Fibroblast of lung (primary cell): ENCODE measurements around the gene SMDT1. TPM values are rescaled to one million over a fixed set of nuclear protein-coding genes. Genes with fewer than 3 reads are reported as not detected.

Experiments used
- DNase-seq, 2 donors: peaks; one replicate each; pipeline versions ENCODE4 v3.0.0 to v3.0.0-alpha.2; 2010; ENCODE audit warnings: low read depth in 2 of 2
- H2AFZ ChIP-seq: 2 replicates; pipeline ENCODE4 v1.5.1; 2012; ENCODE audit warnings: low read length, control low read depth, inconsistent platforms
- H3K27ac ChIP-seq: 2 replicates; pipeline ENCODE4 v1.5.1; 2011; ENCODE audit warnings: low read length, control low read depth; ENCODE audit not compliant: insufficient read depth
- H3K27me3 ChIP-seq: 2 replicates; pipeline ENCODE4 v1.5.1; 2011; ENCODE audit warnings: mild to moderate bottlenecking, low read length; ENCODE audit not compliant: control insufficient read depth, insufficient read depth
- H3K36me3 ChIP-seq: 2 replicates; pipeline ENCODE4 v1.5.1; 2011; ENCODE audit warnings: low read length; ENCODE audit not compliant: control insufficient read depth, insufficient read depth
- H3K4me1 ChIP-seq: 2 replicates; pipeline ENCODE4 v1.5.1; 2011; ENCODE audit warnings: low read length; ENCODE audit not compliant: control insufficient read depth, insufficient read depth; ENCODE audit errors: extremely low read depth
- H3K4me2 ChIP-seq: 2 replicates; pipeline ENCODE4 v1.5.1; 2011; ENCODE audit warnings: low read length, control low read depth; ENCODE audit not compliant: insufficient read depth; ENCODE audit errors: extremely low read depth
- H3K4me3 ChIP-seq, 4 experiments: fragments of 200-600 bp in 1 of 4; sonication (generic) in 1 of 4; replicated peaks in 1 of 4; 2 replicates each; pipeline ENCODE4 v1.5.1; 2011 to 2016; ENCODE audit warnings: low read length in 4 of 4, low read depth in 3 of 4, mild to moderate bottlenecking in 3 of 4, control low read depth in 2 of 4, inconsistent platforms in 1 of 4, mixed read lengths in 1 of 4; ENCODE audit not compliant: insufficient read depth in 1 of 4; ENCODE audit errors: control extremely low read depth in 1 of 4
- H3K79me2 ChIP-seq: 2 replicates; pipeline ENCODE4 v1.5.1; 2012; ENCODE audit warnings: mild to moderate bottlenecking, low read length, inconsistent platforms; ENCODE audit not compliant: control insufficient read depth, insufficient read depth
- H3K9ac ChIP-seq: 2 replicates; pipeline ENCODE4 v1.5.1; 2011; ENCODE audit warnings: mild to moderate bottlenecking, low read length, control low read depth; ENCODE audit not compliant: insufficient read depth
- H3K9me3 ChIP-seq: 2 replicates; pipeline ENCODE4 v1.5.1; 2012; ENCODE audit warnings: low read depth, low read length; ENCODE audit not compliant: control insufficient read depth, insufficient read depth
- H4K20me1 ChIP-seq: 2 replicates; pipeline ENCODE4 v1.5.1; 2011; ENCODE audit warnings: low read length; ENCODE audit not compliant: control insufficient read depth, insufficient read depth; ENCODE audit errors: extremely low read depth
- EZH2 ChIP-seq: IDR thresholded peaks from 2 replicates; pipeline ENCODE4 v1.5.1; 2012; ENCODE audit warnings: low read length, control low read depth, mild to moderate bottlenecking; ENCODE audit errors: missing control alignments
- polyA plus RNA-seq, 2 donors: library from polyadenylated mRNA; depleted of rRNA in 1 of 2; stranded (reverse) in 1 of 2; unstranded in 1 of 2; fragments of >200 nt; gene quantifications; 2 replicates each; pipeline ENCODE4 v1.2.1, GENCODE V29; 2011 to 2012; ENCODE audit warnings: missing spikeins in 1 of 2
- total RNA-seq: library from RNA; depleted of rRNA; stranded (reverse); fragments of >200 nt; gene quantifications from 2 replicates; pipeline ENCODE4 v1.2.1, GENCODE V29; 2014
- TF ChIP-seq, protein P1 (sequence below), 2 donors: IDR thresholded peaks in 1 of 2; conservative IDR thresholded peaks in 1 of 2; 1 replicate in 1 of 2; 2 replicates in 1 of 2; pipeline ENCODE4 v1.5.1; 2011 to 2012; ENCODE audit warnings: low read length in 2 of 2, control low read depth in 1 of 2, inconsistent platforms in 1 of 2, low read depth in 1 of 2, mild to moderate bottlenecking in 1 of 2

Gene SMDT1
- total and polyA plus RNA-seq, 2 donors (not counting 1 experiment from before 2014, with no cell fraction given) = 9.1 to 31.8 TPM

DNA sequence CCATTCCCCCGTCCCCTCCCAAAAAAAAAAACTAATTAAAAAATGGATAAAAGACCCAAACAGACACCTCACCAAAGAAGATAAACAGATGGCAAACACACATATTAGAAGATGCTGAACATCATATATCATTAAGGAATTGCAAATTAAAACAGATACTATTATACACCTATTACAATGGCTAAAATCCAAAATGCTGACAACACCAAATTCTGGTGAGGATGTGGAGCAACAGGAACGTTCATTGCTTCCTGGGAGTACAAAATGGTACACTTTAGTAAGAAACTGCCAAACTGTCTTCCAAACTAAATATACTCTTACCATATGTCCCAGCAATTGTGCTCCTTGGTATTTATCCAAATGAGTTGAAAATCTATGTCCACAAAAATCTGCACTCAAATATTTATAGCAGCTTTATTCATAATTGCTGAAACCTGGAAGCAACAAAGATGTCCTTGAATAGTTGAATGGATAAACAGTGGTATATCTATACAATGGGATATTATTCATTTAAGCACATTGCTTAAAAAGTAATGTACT, 28.8 kb upstream of the SMDT1 start:
- no peak for DNase-seq
- H3K4me1 ChIP-seq = no peaks in the 10 kb centered on the region
- no peak overlapping the region for H2AFZ ChIP-seq
- H3K9ac ChIP-seq = no peak overlapping the region
- no peaks in the 10 kb centered on the region for H4K20me1 ChIP-seq
- no peaks in the 10 kb centered on the region for H3K27me3 ChIP-seq
- no peak overlapping the region for H3K27ac ChIP-seq
- no peak overlapping the region for H3K4me2 ChIP-seq
- H3K4me3 ChIP-seq = no peak overlapping the region
- no peaks in the 10 kb centered on the region for H3K9me3 ChIP-seq
- no peaks in the 10 kb centered on the region for H3K36me3 ChIP-seq
- H3K79me2 ChIP-seq = no peaks in the 10 kb centered on the region
- TF ChIP-seq, protein P1, sequence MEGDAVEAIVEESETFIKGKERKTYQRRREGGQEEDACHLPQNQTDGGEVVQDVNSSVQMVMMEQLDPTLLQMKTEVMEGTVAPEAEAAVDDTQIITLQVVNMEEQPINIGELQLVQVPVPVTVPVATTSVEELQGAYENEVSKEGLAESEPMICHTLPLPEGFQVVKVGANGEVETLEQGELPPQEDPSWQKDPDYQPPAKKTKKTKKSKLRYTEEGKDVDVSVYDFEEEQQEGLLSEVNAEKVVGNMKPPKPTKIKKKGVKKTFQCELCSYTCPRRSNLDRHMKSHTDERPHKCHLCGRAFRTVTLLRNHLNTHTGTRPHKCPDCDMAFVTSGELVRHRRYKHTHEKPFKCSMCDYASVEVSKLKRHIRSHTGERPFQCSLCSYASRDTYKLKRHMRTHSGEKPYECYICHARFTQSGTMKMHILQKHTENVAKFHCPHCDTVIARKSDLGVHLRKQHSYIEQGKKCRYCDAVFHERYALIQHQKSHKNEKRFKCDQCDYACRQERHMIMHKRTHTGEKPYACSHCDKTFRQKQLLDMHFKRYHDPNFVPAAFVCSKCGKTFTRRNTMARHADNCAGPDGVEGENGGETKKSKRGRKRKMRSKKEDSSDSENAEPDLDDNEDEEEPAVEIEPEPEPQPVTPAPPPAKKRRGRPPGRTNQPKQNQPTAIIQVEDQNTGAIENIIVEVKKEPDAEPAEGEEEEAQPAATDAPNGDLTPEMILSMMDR (conservative IDR thresholded peaks at IDR 0.05 in 1 of 2, IDR thresholded peaks at IDR 0.05 in 1 of 2; ENCODE audit: low read depth in 1 of 2, low read length in 2 of 2) = no peak
- no peak for TF ChIP-seq EZH2

- Histone ChIP-seq H3K79me2 (no peaks in the 10 kb centered on the region), H4K20me1 (no peaks in the 10 kb centered on the region), H3K27me3 (no peaks in the 10 kb centered on the region), H3K4me3 (no peak overlapping the region), H2AFZ (no peak overlapping the region), H3K9ac (no peak overlapping the region), H3K9me3 (no peaks in the 10 kb centered on the region), H3K36me3 (no peaks in the 10 kb centered on the region), H3K4me2 (no peak overlapping the region), H3K4me1 (no peaks in the 10 kb centered on the region), H3K27ac (no peak overlapping the region)
- TF ChIP-seq EZH2 = no peak
- TF ChIP-seq, protein P1 (conservative IDR thresholded peaks at IDR 0.05 in 1 of 2, IDR thresholded peaks at IDR 0.05 in 1 of 2; ENCODE audit: low read depth in 1 of 2, low read length in 2 of 2) = no peak
- no peak for DNase-seq
Observed at GRCh38 chr22:42052765-42053164, 26.7 kb upstream of the SMDT1 start.

- Histone ChIP-seq H4K20me1 (no peaks in the 10 kb centered on the region), H2AFZ (no peak overlapping the region), H3K27ac (no peak overlapping the region), H3K79me2 (no peaks in the 10 kb centered on the region), H3K9ac (no peak overlapping the region), H3K36me3 (peaks cover 6% of the 10 kb centered on the region), H3K4me2 (no peak overlapping the region), H3K4me1 (no peaks in the 10 kb centered on the region), H3K9me3 (no peaks in the 10 kb centered on the region), H3K27me3 (no peaks in the 10 kb centered on the region), H3K4me3 (no peak overlapping the region)
- no peak for DNase-seq
- TF ChIP-seq EZH2 = no peak
- TF ChIP-seq, protein P1 (conservative IDR thresholded peaks at IDR 0.05 in 1 of 2, IDR thresholded peaks at IDR 0.05 in 1 of 2; ENCODE audit: low read depth in 1 of 2, low read length in 2 of 2) = no peak
Observed at GRCh38 chr22:42056757-42057511, 22.6 kb upstream of the SMDT1 start.
